ENCODE measurements around the gene ANAPC1.

Gene ANAPC1

DNA sequence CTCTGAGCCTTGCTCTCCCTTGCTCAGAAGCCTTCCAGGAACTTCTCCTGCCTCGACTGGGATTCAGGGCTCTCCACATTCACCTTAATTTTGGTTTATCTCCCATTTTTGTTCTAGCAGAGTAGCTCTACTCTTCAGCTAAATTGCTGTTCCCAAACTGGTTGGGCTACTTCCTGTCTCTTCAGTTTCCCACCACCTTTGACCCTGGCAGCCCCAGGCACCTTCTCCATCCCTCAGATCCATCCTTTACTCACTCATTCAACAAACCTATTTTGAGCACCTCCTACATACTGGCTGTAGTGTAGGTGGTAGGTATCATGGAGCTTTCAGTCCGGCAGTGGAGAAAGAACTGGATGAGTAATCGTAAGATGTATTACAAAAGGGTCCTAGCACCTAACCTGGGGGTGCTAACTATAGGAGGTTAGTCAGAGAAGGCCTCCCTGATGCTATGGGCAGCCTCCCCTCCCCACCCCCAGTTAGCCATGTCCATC lies 40.7 kb upstream of the ANAPC1 start:
- TF ChIP-seq, protein P1, sequence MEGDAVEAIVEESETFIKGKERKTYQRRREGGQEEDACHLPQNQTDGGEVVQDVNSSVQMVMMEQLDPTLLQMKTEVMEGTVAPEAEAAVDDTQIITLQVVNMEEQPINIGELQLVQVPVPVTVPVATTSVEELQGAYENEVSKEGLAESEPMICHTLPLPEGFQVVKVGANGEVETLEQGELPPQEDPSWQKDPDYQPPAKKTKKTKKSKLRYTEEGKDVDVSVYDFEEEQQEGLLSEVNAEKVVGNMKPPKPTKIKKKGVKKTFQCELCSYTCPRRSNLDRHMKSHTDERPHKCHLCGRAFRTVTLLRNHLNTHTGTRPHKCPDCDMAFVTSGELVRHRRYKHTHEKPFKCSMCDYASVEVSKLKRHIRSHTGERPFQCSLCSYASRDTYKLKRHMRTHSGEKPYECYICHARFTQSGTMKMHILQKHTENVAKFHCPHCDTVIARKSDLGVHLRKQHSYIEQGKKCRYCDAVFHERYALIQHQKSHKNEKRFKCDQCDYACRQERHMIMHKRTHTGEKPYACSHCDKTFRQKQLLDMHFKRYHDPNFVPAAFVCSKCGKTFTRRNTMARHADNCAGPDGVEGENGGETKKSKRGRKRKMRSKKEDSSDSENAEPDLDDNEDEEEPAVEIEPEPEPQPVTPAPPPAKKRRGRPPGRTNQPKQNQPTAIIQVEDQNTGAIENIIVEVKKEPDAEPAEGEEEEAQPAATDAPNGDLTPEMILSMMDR (conservative IDR thresholded peaks at IDR 0.05; ENCODE audit: low read depth) = no peak
- no peak for DNase-seq (ENCODE audit: low spot score)
- ChIA-PET POLR2A (ENCODE audit: low non-redundant PET) (no interaction called here), CTCF (no interaction called here)
- no peak overlapping the region for H3K27ac ChIP-seq

DNA sequence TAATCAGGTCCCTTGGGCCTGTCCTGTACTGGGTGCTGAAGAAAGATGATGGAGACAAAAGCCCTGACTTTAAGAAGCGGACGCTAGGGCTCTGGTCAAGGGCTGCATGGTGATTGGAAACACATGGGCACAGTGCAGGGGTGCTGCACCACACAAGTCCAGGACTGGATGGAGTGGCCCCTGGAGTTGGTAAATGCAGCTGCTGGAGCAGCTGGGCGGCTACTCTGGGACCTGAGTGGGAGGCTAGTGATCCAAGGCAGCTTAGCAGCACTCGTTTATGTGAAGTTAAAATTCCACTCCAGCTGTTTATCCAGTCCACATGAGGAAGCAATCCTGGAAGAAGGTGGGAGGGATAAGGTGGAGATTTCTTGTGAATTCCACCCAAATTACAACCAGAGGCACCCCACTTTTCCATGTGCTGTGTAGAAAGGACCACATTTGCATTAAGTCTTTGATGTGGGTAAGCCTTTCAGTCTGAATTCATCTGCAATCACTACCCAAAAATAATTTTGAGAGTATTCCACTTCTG lies 39.3 kb upstream of the ANAPC1 start:
- no peak for DNase-seq (ENCODE audit: low spot score)
- POLR2A ChIA-PET (ENCODE audit: low non-redundant PET) = no interaction called here
- CTCF ChIA-PET = no interaction called here

DNA sequence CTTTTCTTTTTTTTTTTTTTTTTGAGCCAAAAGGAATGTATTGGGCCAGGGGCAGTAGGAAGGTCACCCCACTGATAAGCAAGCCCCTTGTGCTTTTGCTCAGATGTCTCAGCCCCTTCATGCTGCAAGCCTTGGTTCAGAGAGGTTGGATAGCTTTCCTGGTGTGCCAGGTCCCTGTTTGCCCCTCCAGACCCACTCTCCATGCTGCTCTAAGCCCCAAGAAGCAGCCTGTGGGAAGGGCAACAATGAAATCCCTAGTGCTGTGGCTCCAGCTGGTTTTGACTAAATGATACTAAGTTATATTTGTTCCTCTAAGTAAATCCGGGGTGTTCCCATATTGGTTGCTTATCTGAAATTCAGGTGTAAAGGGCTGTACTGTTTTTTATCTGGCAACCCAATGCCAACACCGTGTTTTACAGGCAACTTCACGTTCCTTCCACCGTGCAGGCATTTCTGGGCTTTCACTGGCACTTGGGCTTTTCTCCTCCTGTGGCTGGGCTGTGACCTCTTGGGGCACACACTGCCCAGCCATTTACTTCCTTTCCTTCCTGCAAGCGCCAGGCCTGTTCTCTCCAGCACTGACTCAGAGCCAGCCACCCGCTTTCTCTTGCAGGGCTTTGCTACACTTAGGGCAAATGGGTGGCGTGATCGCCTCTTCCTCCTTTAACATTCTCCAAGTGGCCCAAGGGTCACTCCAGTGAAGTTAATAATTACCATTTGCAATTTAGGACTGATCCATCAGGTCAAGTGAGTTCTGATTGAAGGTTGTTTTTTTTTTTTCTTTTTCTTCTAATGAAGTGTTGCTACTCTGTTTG lies 36.0 kb upstream of the ANAPC1 start:
- POLR2A ChIA-PET (ENCODE audit: low non-redundant PET) = no interaction called here
- no peak overlapping the region for H3K27ac ChIP-seq
- DNase-seq (ENCODE audit: low spot score) = no peak
- TF ChIP-seq, protein P1 (conservative IDR thresholded peaks at IDR 0.05; ENCODE audit: low read depth) = no peak
- CTCF ChIA-PET = interaction anchor here (0.7 kb wide), 1 partner anchor 14 kb away, joined by 3 read pairs; no protein-coding TSS in a partner anchor

More for the DNA sequence above, 39.3 kb upstream of the ANAPC1 start:
- TF ChIP-seq, protein P1 (conservative IDR thresholded peaks at IDR 0.05; ENCODE audit: low read depth) = no peak
- H3K27ac ChIP-seq = no peak overlapping the region

DNA sequence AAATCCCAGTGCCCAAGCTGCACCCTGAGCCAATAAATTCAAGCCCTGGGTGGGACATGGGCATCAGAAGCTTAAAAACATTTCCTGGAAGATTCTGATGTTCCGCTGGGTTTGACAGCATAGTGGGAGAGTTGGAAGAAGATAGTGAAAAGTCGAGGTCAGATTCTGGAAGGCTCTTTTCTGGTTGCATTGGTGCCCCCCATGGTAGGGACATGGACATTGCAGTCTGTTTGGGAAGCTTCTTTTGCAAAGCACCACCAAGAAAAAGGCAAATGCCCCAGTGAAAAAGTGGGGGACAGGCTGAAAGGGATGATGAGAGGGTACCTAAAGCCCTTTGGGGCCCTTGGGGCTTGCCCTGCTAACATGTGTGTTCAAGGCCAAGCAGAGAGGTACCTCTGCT lies 35.4 kb upstream of the ANAPC1 start:
- H3K27ac ChIP-seq = no peak overlapping the region
- TF ChIP-seq, protein P1 (conservative IDR thresholded peaks at IDR 0.05; ENCODE audit: low read depth) = no peak
- ChIA-PET POLR2A (ENCODE audit: low non-redundant PET) (no interaction called here), CTCF (no interaction called here)
- no peak for DNase-seq (ENCODE audit: low spot score)

DNA sequence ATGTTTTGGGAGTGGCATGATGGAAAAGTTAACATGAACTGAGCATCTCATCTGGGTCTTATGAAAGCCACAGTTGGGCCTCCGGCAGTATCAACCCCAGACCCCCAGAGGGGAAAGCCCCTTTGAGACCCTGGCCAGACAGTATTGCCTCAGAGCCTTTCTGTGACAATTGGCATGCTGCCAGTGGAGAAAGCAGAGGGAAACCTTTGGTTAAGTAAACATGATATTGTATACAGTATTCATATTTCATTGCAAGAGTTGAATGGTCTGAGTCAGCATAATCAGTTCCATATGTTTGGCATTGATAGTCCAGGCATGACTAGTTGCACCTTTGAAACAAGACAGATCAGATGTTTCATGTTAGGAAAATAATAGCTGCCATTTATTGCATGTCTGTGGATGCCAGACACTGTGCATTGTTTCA lies 34.4 kb upstream of the ANAPC1 start:
- TF ChIP-seq, protein P1 (conservative IDR thresholded peaks at IDR 0.05; ENCODE audit: low read depth) = no peak
- ChIA-PET POLR2A (ENCODE audit: low non-redundant PET) (no interaction called here), CTCF (no interaction called here)
- no peak overlapping the region for H3K27ac ChIP-seq
- DNase-seq (ENCODE audit: low spot score) = no peak

DNA sequence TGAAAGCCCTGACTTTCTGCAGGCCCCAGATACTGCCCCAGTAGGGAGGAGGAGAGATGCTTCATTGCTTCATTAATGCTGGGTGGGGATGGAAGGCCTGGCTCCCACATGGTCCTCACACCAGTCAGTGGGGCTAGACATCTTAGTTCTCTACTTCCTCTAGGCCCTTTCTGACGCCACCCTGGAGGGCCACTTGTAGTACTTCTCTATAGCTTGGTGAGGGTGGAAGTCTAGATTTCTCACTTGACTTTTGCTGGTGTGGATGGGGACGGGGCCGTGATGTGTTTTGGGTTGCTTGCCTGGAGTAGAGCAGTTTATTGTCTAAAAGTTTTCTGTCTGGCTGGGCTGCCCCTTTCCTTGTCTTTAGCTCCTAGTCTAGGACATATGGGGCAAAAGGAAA lies 33.1 kb upstream of the ANAPC1 start:
- CTCF ChIA-PET = no interaction called here
- no peak overlapping the region for H3K27ac ChIP-seq
- DNase-seq (ENCODE audit: low spot score) = no peak
- POLR2A ChIA-PET (ENCODE audit: low non-redundant PET) = no interaction called here
- TF ChIP-seq, protein P1 (conservative IDR thresholded peaks at IDR 0.05; ENCODE audit: low read depth) = no peak
